NCI-H2171 (cell line): Measurements from ENCODE around the gene GRK3.
"Not testable (repeated sequence)": the region's sequence is repeated elsewhere in the genome, so short reads cannot be mapped to it uniquely, and the experiment has no call there.

ENCODE experiments used
- DNase-seq: peaks from one replicate; lab custom pipeline; 2025; lab: John Stamatoyannopoulos, UW

GRK3 gene

DNA sequence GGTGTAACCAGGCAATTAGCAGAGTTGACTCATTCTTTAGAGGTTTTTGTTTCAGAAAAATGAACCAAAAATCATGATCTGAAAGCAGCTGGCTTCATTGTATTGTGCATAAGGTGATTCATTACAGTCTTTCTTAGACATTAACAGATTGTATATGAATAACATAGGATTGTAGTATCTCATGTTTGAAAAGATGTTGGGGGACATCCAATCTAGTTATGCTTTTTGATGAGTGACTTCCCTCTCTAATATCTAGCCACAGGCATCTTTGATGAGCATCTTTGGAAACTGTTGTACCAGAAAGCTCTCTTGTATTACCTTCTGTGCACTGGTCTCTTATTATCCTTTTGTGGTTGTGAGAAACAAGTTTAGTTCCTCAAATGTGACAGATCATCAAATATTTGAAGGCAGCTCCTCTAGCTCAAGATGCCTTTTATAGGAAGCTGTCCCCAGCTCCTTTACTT, 8.3 kb downstream of the GRK3 start:
- DNase-seq: no peak

DNA sequence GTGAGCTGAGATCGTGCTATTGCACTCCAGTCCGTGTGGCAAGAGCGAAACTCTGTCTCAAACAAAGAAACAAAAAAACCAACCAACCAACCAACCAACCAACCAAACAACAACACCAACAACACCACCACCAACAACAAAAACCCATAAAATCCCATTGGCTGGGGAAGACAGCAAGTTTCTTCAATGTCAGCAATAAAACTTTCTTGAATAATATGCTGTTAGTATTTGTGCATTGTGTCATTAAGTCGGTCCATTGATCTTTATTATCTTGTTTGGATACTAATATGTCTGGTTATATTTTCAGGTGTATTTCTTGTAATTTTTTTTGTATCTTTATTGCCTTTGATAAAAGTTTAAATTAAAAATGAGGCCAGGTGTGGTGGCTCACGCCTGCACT, 9.4 kb downstream of the GRK3 start:
- DNase-seq: no peak

GRCh38 chr22:25574736-25575135, 10.3 kb downstream of the GRK3 start:
- DNase-seq: no peak

GRCh38 chr22:25575674-25576392, 11.4 kb downstream of the GRK3 start:
- DNase-seq: not testable (repeated sequence)

DNA sequence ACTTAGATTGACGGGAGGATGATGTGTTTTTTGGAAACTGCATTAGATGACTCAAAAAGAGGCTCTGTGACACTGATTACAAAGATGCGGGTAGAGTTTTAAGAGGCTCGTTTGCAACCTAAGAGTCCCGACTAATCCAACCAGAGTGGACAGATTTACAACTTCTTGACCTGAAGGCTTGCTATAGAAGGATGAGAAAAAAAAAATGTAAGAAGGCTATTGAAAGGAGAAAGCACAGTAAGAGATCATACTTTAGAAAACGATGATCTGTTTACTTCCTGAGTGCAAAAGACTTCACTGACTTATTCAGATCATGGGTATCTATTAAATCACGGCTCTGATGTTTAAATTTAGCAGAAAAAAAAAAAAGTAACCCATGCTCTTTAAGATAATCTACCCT, 17.0 kb downstream of the GRK3 start:
- DNase-seq: not testable (repeated sequence)

GRCh38 chr22:25582946-25583345, 18.5 kb downstream of the GRK3 start:
- no peak for DNase-seq

DNA sequence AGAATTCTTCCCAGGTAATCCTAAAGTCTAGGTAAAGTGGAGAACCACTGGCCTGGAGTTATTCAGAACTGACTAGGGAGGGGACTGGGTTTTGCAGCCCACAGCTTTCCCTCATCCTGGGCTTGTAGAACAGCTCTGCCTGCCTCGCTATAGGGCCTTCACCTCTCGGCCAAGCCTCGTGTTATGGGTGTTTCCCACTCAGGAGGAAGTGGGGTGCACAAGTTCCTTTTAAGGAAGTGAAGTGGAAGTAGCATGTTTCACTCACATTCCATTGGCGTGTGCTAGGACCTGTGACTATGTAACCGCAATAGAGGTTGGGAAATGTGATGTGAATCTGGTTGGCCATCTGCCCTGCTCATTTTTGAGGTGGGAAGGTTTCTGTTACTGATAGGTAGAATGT, 20.5 kb downstream of the GRK3 start:
- not testable (repeated sequence) for DNase-seq

GRCh38 chr22:25589664-25590063, 25.2 kb downstream of the GRK3 start:
- DNase-seq: not testable (repeated sequence)

- not testable (repeated sequence) for DNase-seq
Measured at GRCh38 chr22:25593323-25593722, 28.8 kb downstream of the GRK3 start.

- DNase-seq: no peak
Measured at GRCh38 chr22:25598609-25599008, 34.1 kb downstream of the GRK3 start.

GRCh38 chr22:25602445-25602844, 38.0 kb downstream of the GRK3 start:
- no peak for DNase-seq

- no peak for DNase-seq
Measured at GRCh38 chr22:25602916-25603315, 38.4 kb downstream of the GRK3 start.

GRCh38 chr22:25605146-25605545, 40.7 kb downstream of the GRK3 start:
- not testable (repeated sequence) for DNase-seq

- not testable (repeated sequence) for DNase-seq
Measured at GRCh38 chr22:25605565-25605964, 41.1 kb downstream of the GRK3 start.

DNA sequence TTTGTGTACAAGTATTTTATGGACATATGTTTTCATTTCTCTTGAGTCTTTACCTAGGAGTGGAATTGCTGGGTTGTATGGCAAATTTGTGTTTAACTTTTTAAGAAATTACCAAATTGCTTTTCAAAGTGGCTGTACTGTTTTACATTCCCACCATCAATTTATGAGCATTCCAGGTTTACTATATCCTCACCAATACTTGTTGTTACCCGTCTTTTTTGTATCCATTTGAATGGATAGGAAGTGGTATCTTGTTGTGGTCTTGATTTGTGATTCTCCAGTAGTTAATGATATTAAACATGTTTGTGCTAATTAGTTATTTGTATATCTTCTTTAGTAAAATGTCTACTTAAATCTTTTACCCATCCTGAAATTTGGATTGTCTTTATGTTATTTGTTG, 46.8 kb downstream of the GRK3 start:
- DNase-seq: not testable (repeated sequence)

- not testable (repeated sequence) for DNase-seq
Measured at GRCh38 chr22:25613131-25613530, 48.7 kb downstream of the GRK3 start.

DNA sequence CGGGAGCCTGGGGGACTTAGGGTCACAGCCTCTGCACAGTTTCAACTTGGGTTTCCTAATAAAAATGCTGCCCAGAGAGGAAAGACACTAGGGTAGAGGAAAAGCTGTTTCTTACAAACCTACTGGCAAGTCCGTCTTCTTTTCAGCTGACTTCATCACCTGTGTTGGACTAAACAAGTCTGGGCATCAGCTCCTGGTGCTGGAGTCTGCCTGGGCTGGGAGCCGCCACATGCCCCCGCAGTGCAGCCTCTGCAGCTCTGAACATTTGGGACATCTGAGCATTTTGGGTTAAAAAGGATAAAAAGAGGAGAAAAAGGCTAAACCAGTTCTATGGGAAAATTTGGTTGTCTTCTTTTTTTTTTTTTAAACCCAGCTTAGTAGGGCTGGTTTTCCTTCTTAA, 49.1 kb downstream of the GRK3 start:
- not testable (repeated sequence) for DNase-seq

- DNase-seq: not testable (repeated sequence)
Measured at GRCh38 chr22:25614791-25615190, 50.3 kb downstream of the GRK3 start.

DNA sequence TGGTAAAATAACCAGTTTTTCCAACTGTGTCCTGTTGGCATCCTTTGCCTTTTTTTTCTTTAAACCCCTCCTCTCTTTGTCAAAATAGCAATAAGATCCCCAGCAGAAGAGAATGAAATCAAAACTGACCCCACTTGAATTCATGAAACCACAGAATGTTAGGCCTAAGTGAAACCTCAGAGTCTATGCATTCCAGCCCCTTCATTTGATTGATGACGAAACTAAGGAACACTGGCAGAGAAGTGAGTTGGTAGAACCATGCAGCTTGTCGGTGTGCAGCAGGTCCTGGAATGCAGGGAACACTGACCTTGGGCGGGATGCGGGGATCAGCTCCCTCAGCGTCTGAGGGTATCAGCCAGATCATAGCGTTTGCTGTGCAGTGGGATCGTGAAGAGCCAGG, 57.5 kb downstream of the GRK3 start:
- no peak for DNase-seq

DNA sequence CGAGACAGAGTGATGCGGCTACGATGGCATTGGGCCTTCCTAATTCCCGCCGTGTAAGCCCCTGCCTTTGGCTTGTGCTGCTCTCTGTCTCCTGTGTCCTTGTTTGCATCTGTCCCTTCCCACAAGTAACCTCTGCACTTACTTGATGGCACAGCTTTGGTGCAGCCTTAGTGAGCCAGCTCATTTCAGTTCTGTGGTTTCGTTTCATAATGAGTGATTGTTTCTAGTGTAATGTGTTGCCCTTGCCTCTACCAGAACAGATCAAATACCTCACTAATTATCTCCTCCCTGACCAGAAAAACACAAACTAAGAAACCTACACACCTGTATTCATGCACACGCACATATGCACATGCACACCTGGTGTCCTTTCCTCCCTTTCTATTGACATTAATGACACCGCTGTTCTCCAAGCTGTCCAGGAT, 58.8 kb downstream of the GRK3 start:
- no peak for DNase-seq

DNA sequence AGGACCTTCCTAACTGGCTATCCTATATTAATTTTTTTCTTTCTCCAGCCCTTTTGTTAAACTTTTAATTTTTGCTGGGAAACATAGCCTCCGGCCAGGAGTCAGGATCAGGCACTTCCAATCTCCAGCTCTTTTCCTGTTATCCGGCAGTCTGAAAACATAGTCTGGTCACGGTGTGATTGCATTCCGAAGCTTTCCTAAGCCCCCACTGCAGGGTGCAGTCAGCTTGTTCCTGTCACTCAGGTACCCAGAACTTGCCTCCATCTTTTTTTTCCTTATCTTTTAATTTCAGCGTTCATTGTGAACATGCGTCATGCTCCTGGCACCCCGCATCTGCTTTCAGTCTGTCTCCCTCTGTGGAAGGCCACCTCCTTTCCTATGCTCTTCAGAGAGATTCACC, 59.4 kb downstream of the GRK3 start:
- no peak for DNase-seq

DNA sequence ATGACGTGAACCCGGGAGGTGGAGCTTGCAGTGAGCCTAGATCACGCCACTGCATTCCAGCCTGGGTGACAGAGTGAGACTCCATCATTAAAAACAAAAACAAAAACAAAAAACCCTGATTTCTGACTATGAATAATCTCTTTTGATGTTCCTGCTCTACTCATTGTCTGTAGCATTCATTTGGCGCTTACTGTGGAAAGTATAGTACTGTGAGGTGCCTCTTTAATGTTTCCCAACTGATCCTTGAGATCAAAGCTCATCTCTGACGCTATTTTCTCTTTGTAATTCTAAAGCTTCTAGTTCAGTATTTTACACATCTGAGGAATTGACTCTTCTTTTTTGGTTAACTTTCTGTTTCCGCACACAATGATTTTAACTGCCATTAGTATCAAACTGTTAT, 60.0 kb downstream of the GRK3 start:
- DNase-seq: no peak

DNA sequence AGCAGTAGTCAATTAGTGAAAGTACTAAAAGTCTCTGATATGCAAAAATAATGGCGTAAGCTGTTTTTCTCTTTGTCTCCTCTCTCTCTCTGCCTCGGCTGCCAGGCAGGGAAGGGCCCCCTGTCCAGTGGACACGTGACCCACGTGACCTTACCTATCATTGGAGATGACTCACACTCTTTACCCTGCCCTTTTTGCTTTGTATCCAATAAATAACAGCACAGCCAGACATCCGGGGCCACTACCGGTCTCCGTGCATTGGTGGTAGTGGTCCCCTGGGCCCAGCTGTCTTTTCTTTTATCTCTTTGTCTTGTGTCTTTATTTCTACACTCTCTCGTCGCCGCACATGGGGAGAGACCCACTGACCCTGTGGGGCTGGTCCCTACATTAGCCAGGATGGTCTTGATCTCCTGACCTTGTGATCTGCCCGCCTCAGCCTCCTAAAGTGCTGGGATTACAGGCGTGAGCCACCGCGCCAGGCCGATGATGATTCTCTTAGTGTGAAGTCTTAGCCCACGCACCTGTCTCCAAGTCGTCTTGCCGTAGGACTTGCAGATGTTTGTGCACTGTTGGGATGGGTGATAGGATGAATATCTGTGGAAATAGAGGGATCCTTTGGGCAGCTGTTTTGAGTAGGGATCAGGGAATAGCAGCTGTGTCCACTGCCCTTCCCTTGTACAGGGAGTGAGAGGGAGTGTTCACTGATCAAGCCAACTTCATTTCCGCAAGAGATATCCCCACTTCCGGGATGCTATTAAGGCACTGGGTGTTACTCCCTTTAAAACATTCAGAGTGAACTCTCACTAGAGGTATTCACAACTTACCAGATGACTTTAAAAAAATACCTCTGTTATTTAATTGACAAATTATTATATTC, 61.5 kb downstream of the GRK3 start:
- not testable (repeated sequence) for DNase-seq
